Memory B cell (primary cell): ENCODE measurements around the gene GID8.
A peak's percentile ranks its signal among the peaks of the same experiment; 100 is the strongest.

Experiments used
- ATAC-seq: fragments of 150-1000 bp; cut with Tn5 transposase; 2 replicates; pipeline ENCODE4 v1.10.0; 2021; ENCODE audit warnings: low read depth, mild to moderate bottlenecking, moderate library complexity
- DNase-seq, 2 donors: peaks; one replicate each; pipeline ENCODE4 v3.0.0; 2022; ENCODE audit warnings: low spot score in 2 of 2
- H3K27ac Mint-ChIP-seq: one replicate; pipeline ENCODE4 v1.8.0; 2022; ENCODE audit warnings: mild to moderate bottlenecking, moderate library complexity, mixed read lengths
- H3K27me3 Mint-ChIP-seq: one replicate; pipeline ENCODE4 v1.8.0; 2022; ENCODE audit warnings: mixed read lengths
- H3K36me3 Mint-ChIP-seq: one replicate; pipeline ENCODE4 v1.8.0; 2022; ENCODE audit warnings: mild to moderate bottlenecking, mixed read lengths
- H3K4me1 Mint-ChIP-seq: one replicate; pipeline ENCODE4 v1.8.0; 2022; ENCODE audit warnings: mixed read lengths
- H3K4me3 Mint-ChIP-seq: one replicate; pipeline ENCODE4 v1.8.0; 2022; ENCODE audit warnings: mild to moderate bottlenecking, moderate library complexity, mixed read lengths
- H3K9me3 Mint-ChIP-seq: one replicate; pipeline ENCODE4 v1.8.0; 2022; ENCODE audit warnings: mixed read lengths

The GID8 gene

GRCh38 chr20:62933966-62934365 is 4.0 kb upstream of the GID8 start:
- DNase-seq (no peak), ATAC-seq (no peak)
- Mint-ChIP-seq H3K9me3 (no peaks in the 10 kb centered on the region), H3K27ac (no peak overlapping the region), H3K27me3 (no peaks in the 10 kb centered on the region), H3K36me3 (no peaks in the 10 kb centered on the region), H3K4me1 (peaks cover 17% of the 10 kb centered on the region), H3K4me3 (no peak overlapping the region)

- Mint-ChIP-seq H3K27me3 (no peaks in the 10 kb centered on the region), H3K27ac (no peak overlapping the region), H3K4me1 (peaks cover 19% of the 10 kb centered on the region), H3K9me3 (no peaks in the 10 kb centered on the region), H3K36me3 (no peaks in the 10 kb centered on the region), H3K4me3 (no peak overlapping the region)
- ATAC-seq (no peak), DNase-seq (no peak)
Observed at GRCh38 chr20:62935204-62935967, 2.6 kb upstream of the GID8 start.

- Mint-ChIP-seq H3K36me3 (no peaks in the 10 kb centered on the region), H3K4me1 (peaks cover 21% of the 10 kb centered on the region), H3K27ac (no peak overlapping the region), H3K4me3 (peak overlapping the region; percentile 21), H3K27me3 (no peaks in the 10 kb centered on the region), H3K9me3 (no peaks in the 10 kb centered on the region)
- DNase-seq (no peak), ATAC-seq (no peak)
Observed at GRCh38 chr20:62935968-62936585, 1.9 kb upstream of the GID8 start.

- H3K36me3 Mint-ChIP-seq, result peaks cover 3% of the 10 kb centered on the region
- H3K9me3 Mint-ChIP-seq, result no peaks in the 10 kb centered on the region
- H3K4me1 Mint-ChIP-seq, result peaks cover 24% of the 10 kb centered on the region
- no peaks in the 10 kb centered on the region for H3K27me3 Mint-ChIP-seq
- peak overlapping the region; percentile 97 for H3K27ac Mint-ChIP-seq
- ATAC-seq, result peak; percentile 88
- DNase-seq, result peak; percentile 91 to 95
- peak overlapping the region; percentile 98 for H3K4me3 Mint-ChIP-seq
Observed at GRCh38 chr20:62937268-62938104, 461 bp upstream of the GID8 start.

- no peak for ATAC-seq
Observed at GRCh38 chr20:62940875-62941274, 2.9 kb downstream of the GID8 start.

GRCh38 chr20:62941792-62942191 is 3.8 kb downstream of the GID8 start:
- H3K27ac Mint-ChIP-seq, result peak overlapping the region; percentile 62
- no peak overlapping the region for H3K4me3 Mint-ChIP-seq
- H3K27me3 Mint-ChIP-seq, result no peaks in the 10 kb centered on the region
- H3K36me3 Mint-ChIP-seq, result peaks cover 20% of the 10 kb centered on the region
- DNase-seq (no peak), ATAC-seq (no peak)
- peaks cover 20% of the 10 kb centered on the region for H3K4me1 Mint-ChIP-seq
- H3K9me3 Mint-ChIP-seq, result no peaks in the 10 kb centered on the region

More at GRCh38 chr20:62940875-62941274, 2.9 kb downstream of the GID8 start:
- DNase-seq, result no peak
- H3K4me1 Mint-ChIP-seq, result peaks cover 21% of the 10 kb centered on the region
- H3K27me3 Mint-ChIP-seq, result no peaks in the 10 kb centered on the region
- no peak overlapping the region for H3K27ac Mint-ChIP-seq
- H3K9me3 Mint-ChIP-seq, result no peaks in the 10 kb centered on the region
- no peak overlapping the region for H3K4me3 Mint-ChIP-seq
- H3K36me3 Mint-ChIP-seq, result peaks cover 17% of the 10 kb centered on the region

GRCh38 chr20:62942456-62942855 is 4.5 kb downstream of the GID8 start:
- H3K27me3 Mint-ChIP-seq, result no peaks in the 10 kb centered on the region
- H3K4me3 Mint-ChIP-seq, result no peak overlapping the region
- no peaks in the 10 kb centered on the region for H3K9me3 Mint-ChIP-seq
- peaks cover 16% of the 10 kb centered on the region for H3K4me1 Mint-ChIP-seq
- DNase-seq, result no peak
- H3K27ac Mint-ChIP-seq, result no peak overlapping the region
- ATAC-seq, result no peak
- H3K36me3 Mint-ChIP-seq, result peaks cover 22% of the 10 kb centered on the region

- ATAC-seq (no peak), DNase-seq (no peak)
- Mint-ChIP-seq H3K9me3 (no peaks in the 10 kb centered on the region), H3K4me3 (no peak overlapping the region), H3K36me3 (peaks cover 22% of the 10 kb centered on the region), H3K4me1 (peaks cover 16% of the 10 kb centered on the region), H3K27me3 (no peaks in the 10 kb centered on the region), H3K27ac (no peak overlapping the region)
Observed at GRCh38 chr20:62943396-62943795, 5.4 kb downstream of the GID8 start.

- no peak for ATAC-seq
- Mint-ChIP-seq H3K27me3 (no peaks in the 10 kb centered on the region), H3K9me3 (no peaks in the 10 kb centered on the region), H3K4me1 (peaks cover 13% of the 10 kb centered on the region), H3K4me3 (no peak overlapping the region), H3K27ac (no peak overlapping the region), H3K36me3 (peaks cover 27% of the 10 kb centered on the region)
- no peak for DNase-seq
Observed at GRCh38 chr20:62944184-62944583, 6.2 kb downstream of the GID8 start.

GRCh38 chr20:62944746-62945145 is 6.8 kb downstream of the GID8 start:
- H3K4me1 Mint-ChIP-seq, result peaks cover 8% of the 10 kb centered on the region
- no peaks in the 10 kb centered on the region for H3K27me3 Mint-ChIP-seq
- no peak overlapping the region for H3K27ac Mint-ChIP-seq
- no peak overlapping the region for H3K4me3 Mint-ChIP-seq
- H3K9me3 Mint-ChIP-seq, result no peaks in the 10 kb centered on the region
- no peak for DNase-seq
- H3K36me3 Mint-ChIP-seq, result peaks cover 28% of the 10 kb centered on the region
- no peak for ATAC-seq

- no peak for DNase-seq
- no peak for ATAC-seq
- H3K4me1 Mint-ChIP-seq, result peaks cover 6% of the 10 kb centered on the region
- H3K27ac Mint-ChIP-seq, result no peak overlapping the region
- peaks cover 30% of the 10 kb centered on the region for H3K36me3 Mint-ChIP-seq
- no peak overlapping the region for H3K4me3 Mint-ChIP-seq
- no peaks in the 10 kb centered on the region for H3K9me3 Mint-ChIP-seq
- H3K27me3 Mint-ChIP-seq, result no peaks in the 10 kb centered on the region
Observed at GRCh38 chr20:62945771-62946339, 7.9 kb downstream of the GID8 start.

GRCh38 chr20:62946918-62947317 is 9.0 kb downstream of the GID8 start:
- ATAC-seq, result no peak
- Mint-ChIP-seq H3K27ac (no peak overlapping the region), H3K4me3 (no peak overlapping the region), H3K27me3 (no peaks in the 10 kb centered on the region), H3K9me3 (no peaks in the 10 kb centered on the region), H3K36me3 (peaks cover 27% of the 10 kb centered on the region), H3K4me1 (no peaks in the 10 kb centered on the region)
- no peak for DNase-seq

GRCh38 chr20:62947532-62948300 is 9.8 kb downstream of the GID8 start:
- H3K9me3 Mint-ChIP-seq, result no peaks in the 10 kb centered on the region
- H3K36me3 Mint-ChIP-seq, result peaks cover 27% of the 10 kb centered on the region
- H3K27ac Mint-ChIP-seq, result no peak overlapping the region
- DNase-seq, result no peak
- H3K4me3 Mint-ChIP-seq, result no peak overlapping the region
- no peak for ATAC-seq
- peaks cover 3% of the 10 kb centered on the region for H3K4me1 Mint-ChIP-seq
- H3K27me3 Mint-ChIP-seq, result no peaks in the 10 kb centered on the region
